OCI-LY1 (cell line): ENCODE data around the gene POU3F2.

Experiments
- H2AFZ ChIP-seq: fragments of 200-600 bp; sonication (generic), shearing (Covaris generic); 2 replicates; pipeline ENCODE4 v1.6.0; 2014; ENCODE audit warnings: antibody characterized with exemption, mild to moderate bottlenecking, low read length
- H3F3A ChIP-seq: fragments of 200-600 bp; sonication (generic), shearing (Covaris generic); 2 replicates; pipeline ENCODE4 v1.6.0; 2014; ENCODE audit warnings: mild to moderate bottlenecking, antibody characterized with exemption, low read length, moderate library complexity; ENCODE audit not compliant: insufficient read depth
- H3K27ac ChIP-seq: fragments of 200-600 bp; sonication (generic); 2 replicates; pipeline ENCODE4 v1.5.1; 2014; ENCODE audit warnings: low read length, mixed run types, mild to moderate bottlenecking, low read depth; ENCODE audit not compliant: poor library complexity, severe bottlenecking
- H3K27me3 ChIP-seq: fragments of 200-600 bp; sonication (generic); 2 replicates; pipeline ENCODE4 v1.6.0; 2014; ENCODE audit warnings: antibody characterized with exemption, mild to moderate bottlenecking, low read length, moderate library complexity; ENCODE audit not compliant: insufficient read depth
- H3K36me3 ChIP-seq: fragments of 200-600 bp; sonication (generic); 2 replicates; pipeline ENCODE4 v1.6.1; 2014; ENCODE audit warnings: mild to moderate bottlenecking, antibody characterized with exemption, low read length, moderate library complexity, mixed read lengths; ENCODE audit not compliant: insufficient read depth
- H3K4me1 ChIP-seq: fragments of 200-600 bp; sonication (generic); 2 replicates; pipeline ENCODE4 v1.5.1; 2014; ENCODE audit warnings: mild to moderate bottlenecking, low read length, moderate library complexity; ENCODE audit not compliant: insufficient read depth, severe bottlenecking
- H3K4me2 ChIP-seq: fragments of 200-600 bp; sonication (generic), shearing (Covaris generic); 2 replicates; pipeline ENCODE4 v1.6.1; 2014; ENCODE audit warnings: low read length
- H3K4me3 ChIP-seq: fragments of 200-600 bp; sonication (generic); 2 replicates; pipeline ENCODE4 v1.5.1; 2014; ENCODE audit warnings: low read length, low read depth, mild to moderate bottlenecking, mixed read lengths; ENCODE audit not compliant: poor library complexity, severe bottlenecking
- H3K79me2 ChIP-seq: fragments of 200-600 bp; shearing (Covaris generic); 2 replicates; pipeline ENCODE4 v1.6.1; 2016; ENCODE audit warnings: mixed run types, low read length, mixed read lengths; ENCODE audit not compliant: insufficient read depth
- H3K9ac ChIP-seq: fragments of 200-600 bp; sonication (generic), shearing (Covaris generic); 2 replicates; pipeline ENCODE4 v1.6.1; 2014; ENCODE audit warnings: mild to moderate bottlenecking, low read length, mixed read lengths
- H3K9me2 ChIP-seq: fragments of 200-600 bp; sonication (generic), shearing (Covaris generic); 2 replicates; pipeline ENCODE4 v1.6.1; 2014; ENCODE audit warnings: low read depth, mild to moderate bottlenecking, low read length, mixed read lengths
- H3K9me3 ChIP-seq: fragments of 200-600 bp; shearing (Covaris generic); 2 replicates; pipeline ENCODE4 v1.6.1; 2014; ENCODE audit warnings: low read length, mixed read lengths
- H4K20me1 ChIP-seq: fragments of 200-600 bp; sonication (generic), shearing (Covaris generic); 2 replicates; pipeline ENCODE4 v1.6.0; 2016; ENCODE audit warnings: mild to moderate bottlenecking, low read length; ENCODE audit not compliant: insufficient read depth
- EZH2 ChIP-seq: fragments of 200-600 bp; sonication (generic), shearing (Covaris generic); IDR thresholded peaks from 2 replicates; pipeline ENCODE4 v1.8.0; 2017; ENCODE audit warnings: borderline replicate concordance, mixed run types, mild to moderate bottlenecking, antibody characterized with exemption, low read length, moderate library complexity, mixed read lengths
- TF ChIP-seq, protein P1 (sequence below): fragments of 200-600 bp; sonication (generic), shearing (Covaris generic); IDR thresholded peaks from 2 replicates; pipeline ENCODE4 v1.5.1; 2017; ENCODE audit warnings: mild to moderate bottlenecking, antibody characterized with exemption, low read length, moderate library complexity, mixed read lengths

Gene POU3F2

DNA sequence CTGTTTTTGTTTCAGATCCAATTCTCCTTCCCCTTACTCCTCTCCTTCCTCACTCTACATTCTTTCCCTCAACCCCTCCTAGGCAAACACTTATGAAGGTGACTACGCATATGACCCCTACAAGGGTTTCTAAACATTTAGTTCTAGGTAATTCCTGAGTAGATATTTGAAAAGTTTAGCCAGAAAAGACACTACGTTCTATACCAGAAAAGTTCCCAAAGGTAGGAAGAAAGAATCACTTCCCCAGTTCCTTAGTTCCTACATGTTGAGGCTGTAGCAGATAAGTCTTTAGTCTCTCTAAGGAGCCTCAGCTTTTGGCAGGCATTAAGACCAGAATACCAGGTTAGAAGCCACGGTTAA is 11.6 kb downstream of the POU3F2 start:
- H3K4me2 ChIP-seq, result no peak overlapping the region
- no peak overlapping the region for H3K9ac ChIP-seq
- H3K27ac ChIP-seq, result no peak overlapping the region
- no peaks in the 10 kb centered on the region for H3F3A ChIP-seq
- no peaks in the 10 kb centered on the region for H3K36me3 ChIP-seq
- H3K4me1 ChIP-seq, result no peaks in the 10 kb centered on the region
- no peaks in the 10 kb centered on the region for H3K79me2 ChIP-seq
- H3K27me3 ChIP-seq, result no peaks in the 10 kb centered on the region
- H3K9me3 ChIP-seq, result no peaks in the 10 kb centered on the region
- H2AFZ ChIP-seq, result no peak overlapping the region
- no peaks in the 10 kb centered on the region for H3K9me2 ChIP-seq
- H3K4me3 ChIP-seq, result no peak overlapping the region
- no peak for TF ChIP-seq EZH2
- TF ChIP-seq, protein P1, sequence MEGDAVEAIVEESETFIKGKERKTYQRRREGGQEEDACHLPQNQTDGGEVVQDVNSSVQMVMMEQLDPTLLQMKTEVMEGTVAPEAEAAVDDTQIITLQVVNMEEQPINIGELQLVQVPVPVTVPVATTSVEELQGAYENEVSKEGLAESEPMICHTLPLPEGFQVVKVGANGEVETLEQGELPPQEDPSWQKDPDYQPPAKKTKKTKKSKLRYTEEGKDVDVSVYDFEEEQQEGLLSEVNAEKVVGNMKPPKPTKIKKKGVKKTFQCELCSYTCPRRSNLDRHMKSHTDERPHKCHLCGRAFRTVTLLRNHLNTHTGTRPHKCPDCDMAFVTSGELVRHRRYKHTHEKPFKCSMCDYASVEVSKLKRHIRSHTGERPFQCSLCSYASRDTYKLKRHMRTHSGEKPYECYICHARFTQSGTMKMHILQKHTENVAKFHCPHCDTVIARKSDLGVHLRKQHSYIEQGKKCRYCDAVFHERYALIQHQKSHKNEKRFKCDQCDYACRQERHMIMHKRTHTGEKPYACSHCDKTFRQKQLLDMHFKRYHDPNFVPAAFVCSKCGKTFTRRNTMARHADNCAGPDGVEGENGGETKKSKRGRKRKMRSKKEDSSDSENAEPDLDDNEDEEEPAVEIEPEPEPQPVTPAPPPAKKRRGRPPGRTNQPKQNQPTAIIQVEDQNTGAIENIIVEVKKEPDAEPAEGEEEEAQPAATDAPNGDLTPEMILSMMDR, result no peak
- no peaks in the 10 kb centered on the region for H4K20me1 ChIP-seq

DNA sequence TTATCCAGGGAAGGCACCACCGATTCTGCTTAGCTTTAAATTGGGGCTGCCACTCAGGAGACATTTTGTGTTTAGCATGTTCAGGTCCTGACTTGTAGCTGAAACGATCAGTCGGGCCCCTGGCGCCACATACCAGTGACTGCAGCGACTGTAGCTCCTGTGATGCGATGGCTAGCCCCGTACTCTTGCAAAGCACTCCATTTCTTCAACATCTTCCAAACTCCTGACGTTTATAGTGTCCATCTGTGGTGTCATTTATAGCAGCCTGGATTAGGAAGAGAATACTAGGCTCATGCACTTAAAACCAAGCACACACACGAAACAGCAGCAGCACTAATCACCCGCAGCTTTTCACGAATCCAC is 13.0 kb downstream of the POU3F2 start:
- H4K20me1 ChIP-seq, result no peaks in the 10 kb centered on the region
- no peaks in the 10 kb centered on the region for H3K36me3 ChIP-seq
- no peaks in the 10 kb centered on the region for H3K9me2 ChIP-seq
- no peaks in the 10 kb centered on the region for H3K27me3 ChIP-seq
- H3K27ac ChIP-seq, result no peak overlapping the region
- H3K4me3 ChIP-seq, result no peak overlapping the region
- H3K79me2 ChIP-seq, result no peaks in the 10 kb centered on the region
- no peak overlapping the region for H2AFZ ChIP-seq
- H3F3A ChIP-seq, result no peaks in the 10 kb centered on the region
- no peak for TF ChIP-seq EZH2
- TF ChIP-seq, protein P1, result no peak
- H3K4me1 ChIP-seq, result no peaks in the 10 kb centered on the region
- no peak overlapping the region for H3K9ac ChIP-seq
- no peaks in the 10 kb centered on the region for H3K9me3 ChIP-seq
- H3K4me2 ChIP-seq, result no peak overlapping the region

DNA sequence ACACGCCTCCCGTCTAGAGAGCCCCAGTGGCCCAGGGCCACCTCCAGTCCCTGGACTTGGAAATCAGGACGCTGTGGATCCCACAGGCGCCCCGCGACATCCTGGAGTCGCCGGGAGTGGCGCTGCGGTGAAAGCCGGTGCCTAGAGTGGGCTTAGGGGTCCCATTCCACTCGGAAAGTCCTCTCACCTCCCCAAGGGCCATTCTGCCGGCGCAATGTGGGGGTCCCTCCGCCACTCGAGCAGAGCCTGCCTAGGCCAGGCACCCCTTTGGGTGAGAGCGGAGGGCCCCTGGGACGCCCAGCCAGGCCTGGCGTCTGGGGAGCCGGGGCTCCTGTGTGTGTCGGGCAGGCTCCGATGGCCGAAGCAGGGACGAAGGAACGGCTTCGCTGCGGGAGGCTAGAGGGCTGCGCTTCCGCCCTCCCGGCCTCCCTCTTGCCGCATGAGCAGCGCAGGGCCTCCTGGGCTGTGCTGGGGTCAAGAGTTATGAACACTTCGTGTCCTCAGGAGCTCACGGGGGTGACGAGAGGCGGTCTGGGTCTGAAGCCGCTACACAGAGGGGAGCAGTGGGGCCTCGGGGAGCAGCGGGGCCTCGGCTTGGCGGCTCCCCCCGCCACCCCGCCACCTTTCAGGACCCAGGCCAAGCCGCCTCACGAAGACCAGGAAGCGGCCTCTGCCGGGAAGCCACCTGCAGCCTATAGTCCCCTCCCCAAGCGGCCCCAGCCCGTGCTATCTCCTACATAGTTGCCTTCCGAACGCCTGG is 13.6 kb downstream of the POU3F2 start:
- H3F3A ChIP-seq, result no peaks in the 10 kb centered on the region
- no peaks in the 10 kb centered on the region for H3K36me3 ChIP-seq
- no peaks in the 10 kb centered on the region for H3K79me2 ChIP-seq
- H4K20me1 ChIP-seq, result no peaks in the 10 kb centered on the region
- H3K4me2 ChIP-seq, result no peak overlapping the region
- no peaks in the 10 kb centered on the region for H3K27me3 ChIP-seq
- no peaks in the 10 kb centered on the region for H3K9me2 ChIP-seq
- TF ChIP-seq, protein P1, result no peak
- TF ChIP-seq EZH2, result no peak
- H3K4me1 ChIP-seq, result no peaks in the 10 kb centered on the region
- no peak overlapping the region for H3K9ac ChIP-seq
- H2AFZ ChIP-seq, result no peak overlapping the region
- H3K9me3 ChIP-seq, result no peaks in the 10 kb centered on the region
- H3K4me3 ChIP-seq, result no peak overlapping the region
- no peak overlapping the region for H3K27ac ChIP-seq
